Measurements from ENCODE around the gene CNTNAP2. TPM values are rescaled to one million over a fixed set of nuclear protein-coding genes. Genes with fewer than 3 reads are reported as not detected.
"Not testable (repeated sequence)": the region's sequence is repeated elsewhere in the genome, so short reads cannot be mapped to it uniquely, and the experiment has no call there.

CNTNAP2 gene
- polyA plus RNA-seq, 1 experiment, result not detected

DNA sequence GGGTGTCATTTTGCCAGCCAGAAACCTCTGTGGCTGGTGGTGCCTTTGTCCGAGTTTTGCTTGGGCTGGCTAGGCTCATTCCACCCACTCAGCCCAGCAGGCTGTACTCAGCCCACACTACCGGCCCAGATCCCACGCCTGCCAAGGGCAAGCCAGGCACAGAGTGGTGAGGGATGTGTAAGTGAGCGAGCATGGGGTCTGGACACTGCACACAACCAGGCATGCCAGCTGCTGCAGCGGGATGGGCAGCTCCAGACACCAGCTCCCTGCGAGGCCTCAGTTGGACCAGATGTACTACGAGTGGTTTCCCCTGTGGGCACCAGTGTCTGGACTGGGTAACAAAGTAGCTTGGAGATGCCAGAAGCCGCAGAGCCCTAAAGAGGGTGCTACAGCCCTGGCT is 2339.8 kb downstream of the CNTNAP2 start:
- no peak for DNase-seq (ENCODE audit: low read depth)
- no peak overlapping the region for H3K4me3 ChIP-seq (ENCODE audit: low read depth, low read length)
- CTCF ChIA-PET, result no interaction called here
- POLR2A ChIA-PET, result no interaction called here
- no peaks in the 10 kb centered on the region for H3K27me3 ChIP-seq (ENCODE audit: control insufficient read depth, insufficient read depth, low read length)
- no peak for TF ChIP-seq CTCF (IDR thresholded peaks at IDR 0.05; ENCODE audit: insufficient read depth, low read depth, low read length)
- no peaks in the 10 kb centered on the region for H3K36me3 ChIP-seq (ENCODE audit: control insufficient read depth, insufficient read depth, low read length)

DNA sequence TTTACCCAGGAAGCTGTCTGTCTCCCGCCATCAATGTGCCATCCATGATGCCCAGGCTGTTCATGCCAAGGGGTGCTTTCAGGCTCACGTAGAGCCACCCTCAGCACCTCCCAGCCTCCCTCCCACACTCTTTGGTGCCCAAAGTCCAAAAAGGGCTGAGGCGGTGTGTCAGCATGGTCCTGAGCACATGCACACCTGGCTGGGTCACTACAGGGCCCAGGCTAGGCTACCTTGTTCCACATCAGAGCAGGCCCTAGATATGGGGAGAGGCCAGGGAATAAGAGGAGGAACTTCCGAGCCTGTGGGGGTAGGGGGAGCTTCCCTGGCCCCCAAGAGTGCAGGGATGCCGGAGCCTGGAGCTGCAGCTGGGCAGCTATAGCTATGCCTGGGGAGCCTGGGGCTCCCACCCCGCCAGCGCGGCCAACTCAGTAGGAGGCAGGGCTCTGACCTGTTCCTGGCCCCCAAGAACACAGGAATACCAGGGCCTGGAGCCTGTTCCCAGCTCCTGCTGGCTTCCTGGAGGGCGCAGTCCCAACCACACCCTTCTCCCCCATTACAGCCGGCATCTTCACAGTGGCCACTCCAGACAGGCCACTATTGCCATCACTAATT is 2340.8 kb downstream of the CNTNAP2 start:
- H3K36me3 ChIP-seq (ENCODE audit: control insufficient read depth, insufficient read depth, low read length), result no peaks in the 10 kb centered on the region
- no peaks in the 10 kb centered on the region for H3K27me3 ChIP-seq (ENCODE audit: control insufficient read depth, insufficient read depth, low read length)
- no peak for TF ChIP-seq CTCF (IDR thresholded peaks at IDR 0.05; ENCODE audit: insufficient read depth, low read depth, low read length)
- H3K4me3 ChIP-seq (ENCODE audit: low read depth, low read length), result no peak overlapping the region
- no peak for DNase-seq (ENCODE audit: low read depth)
- CTCF ChIA-PET, result no interaction called here
- POLR2A ChIA-PET, result no interaction called here

DNA sequence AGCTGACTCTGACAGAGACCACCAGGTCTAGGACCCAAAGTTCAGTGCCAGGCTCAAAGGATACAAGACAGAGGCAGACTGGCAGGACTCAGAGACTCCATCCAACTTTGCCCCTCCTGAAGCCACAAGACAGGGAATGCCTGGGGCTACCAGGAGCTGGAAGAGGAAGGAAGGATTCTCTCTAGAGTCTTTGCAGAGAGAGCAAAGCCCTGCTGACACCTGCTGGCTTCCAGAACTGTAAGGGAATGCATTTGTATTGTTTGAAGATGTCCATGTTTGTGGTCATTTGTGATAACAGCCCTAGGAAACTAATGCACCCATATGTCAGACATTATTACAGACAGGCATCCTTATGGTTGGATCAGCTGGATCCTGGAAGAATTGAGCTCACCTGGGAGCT is 2341.7 kb downstream of the CNTNAP2 start:
- ChIA-PET POLR2A (no interaction called here), CTCF (no interaction called here)
- no peak for TF ChIP-seq CTCF (IDR thresholded peaks at IDR 0.05; ENCODE audit: insufficient read depth, low read depth, low read length)
- Histone ChIP-seq H3K4me3 (ENCODE audit: low read depth, low read length) (no peak overlapping the region), H3K27me3 (ENCODE audit: control insufficient read depth, insufficient read depth, low read length) (no peaks in the 10 kb centered on the region), H3K36me3 (ENCODE audit: control insufficient read depth, insufficient read depth, low read length) (no peaks in the 10 kb centered on the region)
- DNase-seq (ENCODE audit: low read depth), result no peak

- TF ChIP-seq CTCF (IDR thresholded peaks at IDR 0.05; ENCODE audit: insufficient read depth, low read depth, low read length), result no peak
- no peak for DNase-seq (ENCODE audit: low read depth)
- Histone ChIP-seq H3K4me3 (ENCODE audit: low read depth, low read length) (no peak overlapping the region), H3K27me3 (ENCODE audit: control insufficient read depth, insufficient read depth, low read length) (no peaks in the 10 kb centered on the region), H3K36me3 (ENCODE audit: control insufficient read depth, insufficient read depth, low read length) (no peaks in the 10 kb centered on the region)
- ChIA-PET POLR2A (no interaction called here), CTCF (no interaction called here)
Observed at GRCh38 chr7:148461392-148462179, 2345.0 kb downstream of the CNTNAP2 start.

- POLR2A ChIA-PET; H3K36me3 ChIP-seq (ENCODE audit: control insufficient read depth, insufficient read depth, low read length); CTCF ChIA-PET; H3K4me3 ChIP-seq (ENCODE audit: low read depth, low read length); DNase-seq (ENCODE audit: low read depth); H3K27me3 ChIP-seq (ENCODE audit: control insufficient read depth, insufficient read depth, low read length): not testable (repeated sequence)
Observed at GRCh38 chr7:148462774-148463173, 2346.2 kb downstream of the CNTNAP2 start.

DNA sequence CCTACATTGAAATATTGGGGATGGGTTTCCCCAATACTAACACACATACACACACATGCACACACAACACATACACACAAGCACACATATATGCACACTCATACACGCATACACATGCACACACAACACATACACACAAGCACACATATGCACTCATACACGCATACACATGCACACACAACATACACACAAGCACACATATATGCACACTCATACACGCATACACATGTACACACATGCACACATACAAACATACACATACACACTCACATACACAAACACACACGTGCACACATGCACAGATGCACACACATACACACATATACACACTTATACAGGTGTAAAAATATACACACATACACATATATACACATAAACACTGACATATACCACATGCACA is 2346.6 kb downstream of the CNTNAP2 start:
- ChIA-PET POLR2A (no interaction called here), CTCF (no interaction called here)
- no peaks in the 10 kb centered on the region for H3K36me3 ChIP-seq (ENCODE audit: control insufficient read depth, insufficient read depth, low read length)
- H3K27me3 ChIP-seq (ENCODE audit: control insufficient read depth, insufficient read depth, low read length), result no peaks in the 10 kb centered on the region
- no peak overlapping the region for H3K4me3 ChIP-seq (ENCODE audit: low read depth, low read length)
- no peak for TF ChIP-seq CTCF (IDR thresholded peaks at IDR 0.05; ENCODE audit: insufficient read depth, low read depth, low read length)
- DNase-seq (ENCODE audit: low read depth), result no peak

Data from BJ (cell line).